Endothelial cell of umbilical vein (primary cell): Measurements from ENCODE around the gene GRPEL1. TPM values are rescaled to one million over a fixed set of nuclear protein-coding genes. Genes with fewer than 3 reads are reported as not detected.

ENCODE experiments used
- BruUV-seq: library from RNA; stranded (reverse); fragments of 400-500 nt; replicated peaks from 2 replicates; lab custom pipeline; 2021; lab: Mats Ljungman, UMichigan
- CTCF ChIA-PET: fragments of 300-600, 350-600 bp; sonication (Branson Sonifier 250); formaldehyde crosslinking; loops from one replicate; lab custom pipeline; 2021; ENCODE audit warnings: antibody characterized with exemption, inconsistent platforms; lab: Charles Lee
- POLR2A ChIA-PET: fragments of 300-600, 350-600 bp; sonication (Branson Sonifier 250); formaldehyde crosslinking; loops from one replicate; lab custom pipeline; 2021; ENCODE audit warnings: antibody characterized with exemption, inconsistent platforms; lab: Charles Lee
- DNase-seq: peaks from one replicate; pipeline ENCODE4 v3.0.0-alpha.2; 2011; ENCODE audit warnings: low read depth, low spot score
- FAIRE-seq: peaks from 2 replicates; lab custom pipeline; 2011; peaks lifted over from hg19 to GRCh38; lab: Jason Lieb, UNC
- H2AFZ ChIP-seq: 2 replicates; pipeline ENCODE4 v1.6.0; 2012; ENCODE audit warnings: low read depth, low read length, control low read depth, inconsistent platforms
- H3K27ac ChIP-seq: 2 replicates; pipeline ENCODE4 v1.5.1; 2011; ENCODE audit warnings: low read depth, mild to moderate bottlenecking, control low read depth, low read length, moderate library complexity; ENCODE audit not compliant: insufficient read depth
- H3K27me3 ChIP-seq, 2 experiments: 2 replicates each; pipeline versions ENCODE4 v1.6.0 to v1.6.1; 2011; ENCODE audit warnings: low read length in 2 of 2, mixed read lengths in 1 of 2; ENCODE audit not compliant: control insufficient read depth in 2 of 2, insufficient read depth in 2 of 2
- H3K36me3 ChIP-seq, 2 experiments: 2 replicates in 1 of 2; 3 replicates in 1 of 2; pipeline ENCODE4 v1.5.1; 2011; ENCODE audit warnings: low read length in 2 of 2, mild to moderate bottlenecking in 1 of 2, moderate library complexity in 1 of 2; ENCODE audit not compliant: control insufficient read depth in 2 of 2, insufficient read depth in 2 of 2; ENCODE audit errors: extremely low read depth in 1 of 2
- H3K4me1 ChIP-seq: 3 replicates; pipeline ENCODE4 v1.5.1; 2011; ENCODE audit warnings: mild to moderate bottlenecking, low read length; ENCODE audit not compliant: control insufficient read depth, insufficient read depth; ENCODE audit errors: extremely low read depth
- H3K4me2 ChIP-seq: 2 replicates; pipeline ENCODE4 v1.6.1; 2011; ENCODE audit warnings: low read length, control low read depth, mixed read lengths; ENCODE audit not compliant: insufficient read depth
- H3K4me3 ChIP-seq, 3 experiments: fragments of 200-600 bp in 1 of 3; sonication (generic), shearing (Covaris generic) in 1 of 3; replicated peaks in 1 of 3; 2 replicates each; pipeline ENCODE4 v1.5.1; 2011 to 2016; ENCODE audit warnings: control low read depth in 3 of 3, low read length in 3 of 3, mild to moderate bottlenecking in 2 of 3, inconsistent platforms in 1 of 3, low read depth in 1 of 3, moderate library complexity in 1 of 3; ENCODE audit not compliant: insufficient read depth in 1 of 3
- H3K79me2 ChIP-seq: 2 replicates; pipeline ENCODE4 v1.6.0; 2012; ENCODE audit warnings: low read length, inconsistent platforms; ENCODE audit not compliant: control insufficient read depth, insufficient read depth
- H3K9ac ChIP-seq: replicated peaks from 2 replicates; pipeline ENCODE3; 2011; ENCODE audit warnings: low read length, control low read depth; ENCODE audit not compliant: insufficient read depth; ENCODE audit errors: extremely low read depth
- H3K9me1 ChIP-seq: replicated peaks from 3 replicates; pipeline ENCODE4 v1.6.0; 2011; ENCODE audit warnings: mild to moderate bottlenecking, low read length; ENCODE audit not compliant: control insufficient read depth, insufficient read depth; ENCODE audit errors: extremely low read depth
- H3K9me3 ChIP-seq: replicated peaks from 2 replicates; pipeline ENCODE4 v1.5.1; 2012; ENCODE audit warnings: low read length, inconsistent platforms; ENCODE audit not compliant: control insufficient read depth, insufficient read depth
- H4K20me1 ChIP-seq: replicated peaks from 2 replicates; pipeline ENCODE3; 2011; ENCODE audit warnings: mild to moderate bottlenecking, low read length; ENCODE audit not compliant: control insufficient read depth, insufficient read depth; ENCODE audit errors: extremely low read depth
- CTCF ChIP-seq, 2 donors: IDR thresholded peaks; 1 replicate in 1 of 2; 2 replicates in 1 of 2; pipeline ENCODE4 v1.5.1; 2011; ENCODE audit warnings: low read length in 2 of 2, mild to moderate bottlenecking in 2 of 2, moderate library complexity in 2 of 2, control low read depth in 1 of 2, inconsistent platforms in 1 of 2, low read depth in 1 of 2; ENCODE audit not compliant: insufficient read depth in 1 of 2; ENCODE audit errors: extremely low read depth in 1 of 2
- FOS ChIP-seq: IDR thresholded peaks from 2 replicates; pipeline ENCODE4 v1.6.1; 2011; ENCODE audit warnings: mild to moderate bottlenecking, low read length, moderate library complexity, borderline replicate concordance; ENCODE audit not compliant: insufficient read depth
- JUN ChIP-seq: IDR thresholded peaks from 2 replicates; pipeline ENCODE4 v1.6.1; 2011; ENCODE audit warnings: borderline replicate concordance, low read depth; ENCODE audit not compliant: insufficient read length, insufficient read depth
- MAX ChIP-seq: IDR thresholded peaks from 2 replicates; pipeline ENCODE4 v1.6.1; 2011; ENCODE audit not compliant: insufficient read depth, insufficient read length
- POLR2A ChIP-seq: IDR thresholded peaks from 2 replicates; pipeline ENCODE4 v1.6.1; 2012; ENCODE audit warnings: low read depth, mild to moderate bottlenecking, control low read depth, low read length
- POLR2AphosphoS5 ChIP-seq: IDR thresholded peaks from 2 replicates; pipeline ENCODE4 v1.6.1; 2012; ENCODE audit warnings: low read depth, mild to moderate bottlenecking, control low read depth, low read length, moderate library complexity; ENCODE audit not compliant: insufficient read depth
- dilution Hi-C: fragments of 300-500 bp; cut with MboI; formaldehyde crosslinking; loops from one replicate; pipeline ENCODE4 v1.15.0; 2019; ENCODE audit warnings: low sequenced_read_pairs; ENCODE audit not compliant: extremely low pct_ligation_motif_present
- intact Hi-C: fragments of 100-400 bp; cut with micrococcal nuclease; formaldehyde crosslinking; loops from one replicate; pipeline ENCODE4 v1.10.0; 2022
- polyA plus RNA-seq, 4 experiments: library from polyadenylated mRNA; depleted of rRNA in 3 of 4; stranded (reverse) in 3 of 4; unstranded in 1 of 4; fragments of >200 nt; gene quantifications; 2 replicates each; pipeline versions ENCODE4 v1.2.1 to v1.2.3, GENCODE V29; 2011 to 2012; ENCODE audit warnings: missing spikeins in 1 of 4
- total RNA-seq: library from RNA; stranded (reverse); gene quantifications from 2 replicates; pipeline ENCODE4 v1.2.3, GENCODE V29; 2021

The GRPEL1 gene
- total and polyA plus RNA-seq, 2 donors (not counting 3 experiments of a cell fraction or from before 2014, with no cell fraction given) = 17.3 to 42.6 TPM

GRCh38 chr4:7029212-7029611, 38.7 kb downstream of the GRPEL1 start:
- Histone ChIP-seq H3K9ac (no peak overlapping the region), H3K9me1 (no peaks in the 10 kb centered on the region), H3K4me2 (no peak overlapping the region), H3K79me2 (no peaks in the 10 kb centered on the region), H4K20me1 (no peaks in the 10 kb centered on the region), H3K27ac (no peak overlapping the region), H3K4me1 (no peaks in the 10 kb centered on the region), H3K27me3 (no peaks in the 10 kb centered on the region), H3K4me3 (no peak overlapping the region), H2AFZ (no peak overlapping the region), H3K9me3 (no peaks in the 10 kb centered on the region), H3K36me3 (peaks cover 0 to 26% of the 10 kb centered on the region in 2 experiments)
- no peak for DNase-seq
- dilution Hi-C loops (no loop called here), intact Hi-C loops (no loop called here)
- ChIA-PET CTCF (interaction anchor here (2.0 kb wide), 1 partner anchor 55 kb away, joined by 5 read pairs; no protein-coding TSS in a partner anchor), POLR2A (no interaction called here)
- no TSS peak for BruUV-seq
- TF ChIP-seq MAX = no peak
- no peak for FAIRE-seq

- no peak for TF ChIP-seq FOS
- TF ChIP-seq MAX = no peak
- TF ChIP-seq CTCF (IDR thresholded peaks at IDR 0.05; ENCODE audit: extremely low read depth in 1 of 2, insufficient read depth in 1 of 2, low read depth in 1 of 2, low read length in 2 of 2) = no peak
- no peak for TF ChIP-seq POLR2A
- TF ChIP-seq JUN = no peak
- TF ChIP-seq POLR2AphosphoS5 = no peak
- H3K27ac ChIP-seq = no peak overlapping the region
- H3K4me1 ChIP-seq = no peaks in the 10 kb centered on the region
- no peak overlapping the region for H3K4me2 ChIP-seq
- DNase-seq (no peak), FAIRE-seq (no peak)
- dilution Hi-C loops = no loop called here
- intact Hi-C loops = no loop called here
- ChIA-PET POLR2A (no interaction called here), CTCF (no interaction called here)
- H3K4me3 ChIP-seq = no peak overlapping the region
- no peak overlapping the region for H3K9ac ChIP-seq
- no peaks in the 10 kb centered on the region for H3K27me3 ChIP-seq
- peaks cover 0 to 26% of the 10 kb centered on the region in 2 experiments for H3K36me3 ChIP-seq
- no peaks in the 10 kb centered on the region for H3K9me1 ChIP-seq
- no peaks in the 10 kb centered on the region for H3K9me3 ChIP-seq
- H4K20me1 ChIP-seq = no peaks in the 10 kb centered on the region
- H3K79me2 ChIP-seq = no peaks in the 10 kb centered on the region
- H2AFZ ChIP-seq = no peak overlapping the region
- no TSS peak for BruUV-seq
Observed at GRCh38 chr4:7027913-7028312, 40.0 kb downstream of the GRPEL1 start.
